SK-N-SH (cell line): Measurements from ENCODE around the gene P3H4. TPM values are rescaled to one million over a fixed set of nuclear protein-coding genes. Genes with fewer than 3 reads are reported as not detected.

Experiments
- CTCF ChIA-PET: fragments of 300-600, 350-600 bp; formaldehyde crosslinking; extraction: SDS; loops from one replicate; lab custom pipeline; 2021; lab: Yijun Ruan, JAX
- POLR2A ChIA-PET: fragments of 350-600 bp; sonication (Branson Sonifier 250); formaldehyde crosslinking; extraction: SDS; loops from one replicate; lab custom pipeline; 2020; ENCODE audit warnings: antibody characterized with exemption, inconsistent platforms; lab: Yijun Ruan, JAX
- DNase-seq: peaks from one replicate; pipeline ENCODE4 v3.0.0; 2012
- H2AFZ ChIP-seq: fragments of 200-600 bp; sonication (generic); 2 replicates; pipeline ENCODE4 v1.8.1; 2016; ENCODE audit warnings: antibody characterized with exemption, mild to moderate bottlenecking, low read depth
- H3F3A ChIP-seq: fragments of 200-600 bp; sonication (generic); replicated peaks from 2 replicates; pipeline ENCODE3; 2016; ENCODE audit warnings: antibody characterized with exemption, mild to moderate bottlenecking; ENCODE audit not compliant: insufficient read depth
- H3K27ac ChIP-seq, 2 experiments: fragments of 200-500 bp in 1 of 2; fragments of 200-600 bp in 1 of 2; sonication (Bioruptor generic) in 1 of 2; sonication (generic), shearing (Covaris generic) in 1 of 2; 2 replicates each; pipeline versions ENCODE4 v1.5.1 to v1.6.1; 2014 to 2016; ENCODE audit warnings: low read depth in 2 of 2, inconsistent platforms in 1 of 2, low read length in 1 of 2, mild to moderate bottlenecking in 1 of 2, mixed read lengths in 1 of 2
- H3K27me3 ChIP-seq: fragments of 200-600 bp; sonication (generic), shearing (Covaris generic); 2 replicates; pipeline ENCODE4 v1.6.1; 2016; ENCODE audit warnings: mixed run types; ENCODE audit not compliant: insufficient read depth
- H3K36me3 ChIP-seq, 2 experiments: fragments of 200-500 bp in 1 of 2; fragments of 200-600 bp in 1 of 2; sonication (Bioruptor generic) in 1 of 2; sonication (generic) in 1 of 2; replicated peaks in 1 of 2; 2 replicates each; pipeline versions ENCODE3 to v1.5.1; 2014 to 2016; ENCODE audit warnings: low read length in 1 of 2, mild to moderate bottlenecking in 1 of 2; ENCODE audit not compliant: insufficient read depth in 2 of 2, control insufficient read depth in 1 of 2
- H3K4me1 ChIP-seq, 2 experiments: fragments of 200-500 bp in 1 of 2; fragments of 200-600 bp in 1 of 2; sonication (Bioruptor generic) in 1 of 2; sonication (generic), shearing (Covaris generic) in 1 of 2; 2 replicates each; pipeline versions ENCODE4 v1.5.1 to v1.6.1; 2014 to 2016; ENCODE audit warnings: low read depth in 1 of 2, low read length in 1 of 2, mixed run types in 1 of 2; ENCODE audit not compliant: insufficient read depth in 2 of 2, control insufficient read depth in 1 of 2
- H3K4me2 ChIP-seq: fragments of 200-600 bp; sonication (generic), shearing (Covaris generic); 2 replicates; pipeline ENCODE4 v1.6.1; 2017; ENCODE audit warnings: mixed run types
- H3K4me3 ChIP-seq, 2 experiments: fragments of 200-500 bp in 1 of 2; fragments of 200-600 bp in 1 of 2; sonication (Bioruptor generic) in 1 of 2; sonication (generic), shearing (Covaris generic) in 1 of 2; 2 replicates each; pipeline versions ENCODE4 v1.5.1 to v1.8.1; 2014 to 2016; ENCODE audit warnings: low read depth in 2 of 2, inconsistent platforms in 1 of 2, low read length in 1 of 2, mild to moderate bottlenecking in 1 of 2, mixed read lengths in 1 of 2, moderate library complexity in 1 of 2
- H3K79me2 ChIP-seq: fragments of 200-600 bp; sonication (generic); 2 replicates; pipeline ENCODE4 v1.8.1; 2017; ENCODE audit warnings: mild to moderate bottlenecking; ENCODE audit not compliant: insufficient read depth
- H3K9ac ChIP-seq: fragments of 200-600 bp; sonication (generic); 2 replicates; pipeline ENCODE4 v1.6.1; 2017; ENCODE audit warnings: mixed run types
- H3K9me2 ChIP-seq: fragments of 200-600 bp; sonication (generic); 2 replicates; pipeline ENCODE4 v1.6.1; 2017; ENCODE audit warnings: mixed run types
- H3K9me3 ChIP-seq: fragments of 200-600 bp; sonication (generic); 2 replicates; pipeline ENCODE4 v1.6.1; 2017; ENCODE audit warnings: mixed run types, mild to moderate bottlenecking, moderate library complexity
- H4K20me1 ChIP-seq: fragments of 200-600 bp; sonication (generic); 2 replicates; pipeline ENCODE4 v1.6.1; 2017; ENCODE audit warnings: mild to moderate bottlenecking, mixed run types; ENCODE audit not compliant: insufficient read depth
- CHD2 ChIP-seq: fragments of 150-350 bp; IDR thresholded peaks from 2 replicates; pipeline ENCODE4 v1.6.1; 2018; ENCODE audit warnings: low read length; ENCODE audit not compliant: partially characterized antibody
- ELF1 ChIP-seq: IDR thresholded peaks from 2 replicates; pipeline ENCODE4 v1.4.0; 2012
- EP300 ChIP-seq, 2 experiments: IDR thresholded peaks; 2 replicates each; pipeline versions ENCODE4 v1.4.0 to v1.6.1; 2012; ENCODE audit warnings: borderline replicate concordance in 1 of 2, low read depth in 1 of 2, low read length in 1 of 2
- FOXJ3 ChIP-seq: sonication (generic); formaldehyde crosslinking; IDR thresholded peaks from 2 replicates; pipeline ENCODE4 v1.5.1; 2020; ENCODE audit warnings: mild to moderate bottlenecking, missing genetic modification reagents
- FOXM1 ChIP-seq: IDR thresholded peaks from 2 replicates; pipeline ENCODE4 v1.4.0; 2012; ENCODE audit warnings: low read depth, mild to moderate bottlenecking
- GABPA ChIP-seq: IDR thresholded peaks from 2 replicates; pipeline ENCODE4 v1.4.0; 2012; ENCODE audit warnings: low read depth, mild to moderate bottlenecking
- GATA2 ChIP-seq: sonication (generic); formaldehyde crosslinking; IDR thresholded peaks from 2 replicates; pipeline ENCODE4 v1.5.0; 2020; ENCODE audit warnings: mild to moderate bottlenecking, missing genetic modification reagents
- MAX ChIP-seq: IDR thresholded peaks from 2 replicates; pipeline ENCODE4 v1.4.0; 2012; ENCODE audit warnings: low read depth
- MXI1 ChIP-seq: IDR thresholded peaks from 2 replicates; pipeline ENCODE4 v1.6.1; 2012; ENCODE audit warnings: mild to moderate bottlenecking, low read depth, low read length, improper control_type of control experiment
- NFIC ChIP-seq: IDR thresholded peaks from 2 replicates; pipeline ENCODE4 v1.4.0; 2012; ENCODE audit warnings: borderline replicate concordance
- NRF1 ChIP-seq: IDR thresholded peaks from 2 replicates; pipeline ENCODE4 v1.6.1; 2012; ENCODE audit warnings: low read depth, mild to moderate bottlenecking, low read length
- RAD21 ChIP-seq: IDR thresholded peaks from 2 replicates; pipeline ENCODE4 v1.6.1; 2012; ENCODE audit warnings: mild to moderate bottlenecking, low read length
- RCOR1 ChIP-seq: fragments of 150-350 bp; IDR thresholded peaks from 2 replicates; pipeline ENCODE4 v1.6.1; 2017; ENCODE audit warnings: antibody characterized with exemption, low read length
- SMC3 ChIP-seq: IDR thresholded peaks from 2 replicates; pipeline ENCODE4 v1.6.1; 2012; ENCODE audit warnings: low read depth, low read length, improper control_type of control experiment
- TCF12 ChIP-seq: IDR thresholded peaks from 2 replicates; pipeline ENCODE4 v1.4.0; 2012
- USF2 ChIP-seq: fragments of 150-350 bp; IDR thresholded peaks from 2 replicates; pipeline ENCODE4 v1.6.1; 2017; ENCODE audit warnings: antibody characterized with exemption, low read length, low read depth, borderline replicate concordance
- WGBS: methylation state at CpG from one replicate; pipeline ENCODE4 v1.1.6; 2017; ENCODE audit warnings: low lambda C conversion rate; 5-methylcytosine and 5-hydroxymethylcytosine counted together
- polyA plus RNA-seq, 3 experiments: library from polyadenylated mRNA; depleted of rRNA; stranded (reverse); fragments of >200 nt; gene quantifications; 2 replicates each; pipeline ENCODE4 v1.2.3, GENCODE V29; 2012
- TF ChIP-seq, protein P1 (sequence below): IDR thresholded peaks from 2 replicates; pipeline ENCODE4 v1.4.0; 2012; ENCODE audit warnings: low read depth, borderline replicate concordance
- TF ChIP-seq, protein P2 (sequence below): fragments of 150-350 bp; IDR thresholded peaks from 2 replicates; pipeline ENCODE4 v1.6.1; 2016; ENCODE audit warnings: mild to moderate bottlenecking, low read depth, low read length
- TF ChIP-seq, protein P3 (sequence below): fragments of 200-600 bp; sonication (generic); IDR thresholded peaks from 2 replicates; pipeline ENCODE4 v1.6.1; 2017; ENCODE audit warnings: antibody characterized with exemption, mild to moderate bottlenecking, moderate library complexity

The P3H4 gene
- polyA plus RNA-seq, 1 of the 3 experiments (the other 2 are of a cell fraction) = 88.3 TPM

- Histone ChIP-seq H3K9me2 (no peaks in the 10 kb centered on the region), H3K36me3 (peaks cover 0 to 6% of the 10 kb centered on the region in 2 experiments), H3K27ac (no peak overlapping the region; a peak in 1 of 4 replicates), H3K4me1 (peaks cover 0 to 24% of the 10 kb centered on the region in 2 experiments; a peak in 1 of 4 replicates), H2AFZ (no peak overlapping the region), H3F3A (peaks cover 4% of the 10 kb centered on the region), H3K27me3 (no peaks in the 10 kb centered on the region), H3K4me3 (no peak overlapping the region)
- ChIA-PET CTCF (interaction anchor here (0.9 to 5.0 kb wide), 3 partner anchors 8 to 30 kb away, joined by 4 to 35 read pairs (median 15); partner anchors contain the start of gene JUP), POLR2A (interaction anchor here (0.9 kb wide), 1 partner anchor 15 kb away, joined by 3 read pairs; the partner anchor contains the start of gene JUP)
- 95% methylated on average over 15 of the region's 17 CpGs for WGBS
- DNase-seq = no peak
- TF ChIP-seq NRF1 (no peak), GATA2 (CRISPR knock-in tag) (no peak), RCOR1 (no peak), GABPA (no peak), ELF1 (no peak), MAX (no peak), NFIC (no peak), EP300 (IDR thresholded peaks at IDR 0.05; ENCODE audit: borderline replicate concordance in 1 of 2, low read depth in 1 of 2, low read length in 1 of 2) (no peak), USF2 (no peak), MXI1 (no peak), FOXJ3 (CRISPR knock-in tag) (no peak), FOXM1 (no peak), TCF12 (no peak), SMC3 (no peak), CHD2 (no peak), RAD21 (no peak)
- TF ChIP-seq, protein P1, sequence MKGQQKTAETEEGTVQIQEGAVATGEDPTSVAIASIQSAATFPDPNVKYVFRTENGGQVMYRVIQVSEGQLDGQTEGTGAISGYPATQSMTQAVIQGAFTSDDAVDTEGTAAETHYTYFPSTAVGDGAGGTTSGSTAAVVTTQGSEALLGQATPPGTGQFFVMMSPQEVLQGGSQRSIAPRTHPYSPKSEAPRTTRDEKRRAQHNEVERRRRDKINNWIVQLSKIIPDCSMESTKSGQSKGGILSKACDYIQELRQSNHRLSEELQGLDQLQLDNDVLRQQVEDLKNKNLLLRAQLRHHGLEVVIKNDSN = no peak
- TF ChIP-seq, protein P2, sequence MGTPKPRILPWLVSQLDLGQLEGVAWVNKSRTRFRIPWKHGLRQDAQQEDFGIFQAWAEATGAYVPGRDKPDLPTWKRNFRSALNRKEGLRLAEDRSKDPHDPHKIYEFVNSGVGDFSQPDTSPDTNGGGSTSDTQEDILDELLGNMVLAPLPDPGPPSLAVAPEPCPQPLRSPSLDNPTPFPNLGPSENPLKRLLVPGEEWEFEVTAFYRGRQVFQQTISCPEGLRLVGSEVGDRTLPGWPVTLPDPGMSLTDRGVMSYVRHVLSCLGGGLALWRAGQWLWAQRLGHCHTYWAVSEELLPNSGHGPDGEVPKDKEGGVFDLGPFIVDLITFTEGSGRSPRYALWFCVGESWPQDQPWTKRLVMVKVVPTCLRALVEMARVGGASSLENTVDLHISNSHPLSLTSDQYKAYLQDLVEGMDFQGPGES = no peak
- TF ChIP-seq, protein P3, sequence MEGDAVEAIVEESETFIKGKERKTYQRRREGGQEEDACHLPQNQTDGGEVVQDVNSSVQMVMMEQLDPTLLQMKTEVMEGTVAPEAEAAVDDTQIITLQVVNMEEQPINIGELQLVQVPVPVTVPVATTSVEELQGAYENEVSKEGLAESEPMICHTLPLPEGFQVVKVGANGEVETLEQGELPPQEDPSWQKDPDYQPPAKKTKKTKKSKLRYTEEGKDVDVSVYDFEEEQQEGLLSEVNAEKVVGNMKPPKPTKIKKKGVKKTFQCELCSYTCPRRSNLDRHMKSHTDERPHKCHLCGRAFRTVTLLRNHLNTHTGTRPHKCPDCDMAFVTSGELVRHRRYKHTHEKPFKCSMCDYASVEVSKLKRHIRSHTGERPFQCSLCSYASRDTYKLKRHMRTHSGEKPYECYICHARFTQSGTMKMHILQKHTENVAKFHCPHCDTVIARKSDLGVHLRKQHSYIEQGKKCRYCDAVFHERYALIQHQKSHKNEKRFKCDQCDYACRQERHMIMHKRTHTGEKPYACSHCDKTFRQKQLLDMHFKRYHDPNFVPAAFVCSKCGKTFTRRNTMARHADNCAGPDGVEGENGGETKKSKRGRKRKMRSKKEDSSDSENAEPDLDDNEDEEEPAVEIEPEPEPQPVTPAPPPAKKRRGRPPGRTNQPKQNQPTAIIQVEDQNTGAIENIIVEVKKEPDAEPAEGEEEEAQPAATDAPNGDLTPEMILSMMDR = no peak
- TF ChIP-seq, all 33 proteins: peak for 0
- no peaks in the 10 kb centered on the region for H4K20me1 ChIP-seq
- H3K9ac ChIP-seq = no peak overlapping the region
- no peaks in the 10 kb centered on the region for H3K9me3 ChIP-seq
- no peaks in the 10 kb centered on the region for H3K79me2 ChIP-seq
- H3K4me2 ChIP-seq = no peak overlapping the region
Observed at GRCh38 chr17:41771389-41772206, 40.2 kb downstream of the P3H4 start.
